ENCODE measurements around the gene DPH1.

DNA sequence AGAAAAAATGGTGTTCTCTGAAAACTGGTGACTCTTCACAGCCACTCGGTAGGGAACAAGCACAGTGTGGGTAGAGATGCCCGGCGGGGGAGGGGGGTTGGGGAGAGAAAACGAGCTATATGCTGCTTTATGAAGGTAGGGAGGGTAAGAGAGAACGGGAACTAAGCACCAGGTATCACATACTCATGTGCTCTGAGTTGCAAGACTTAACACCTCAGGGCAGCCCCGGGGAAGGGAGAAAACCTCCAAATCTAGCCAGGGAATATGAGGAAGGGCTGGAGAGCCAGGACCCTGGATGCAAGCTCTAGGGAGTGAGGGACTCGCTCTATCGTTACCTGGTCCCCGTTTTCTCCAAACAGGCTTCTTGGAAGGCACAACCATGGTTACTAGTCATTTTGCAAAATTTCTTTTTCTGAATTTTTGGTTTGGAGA is 60.3 kb downstream of the DPH1 start:
- TF ChIP-seq, protein P1, sequence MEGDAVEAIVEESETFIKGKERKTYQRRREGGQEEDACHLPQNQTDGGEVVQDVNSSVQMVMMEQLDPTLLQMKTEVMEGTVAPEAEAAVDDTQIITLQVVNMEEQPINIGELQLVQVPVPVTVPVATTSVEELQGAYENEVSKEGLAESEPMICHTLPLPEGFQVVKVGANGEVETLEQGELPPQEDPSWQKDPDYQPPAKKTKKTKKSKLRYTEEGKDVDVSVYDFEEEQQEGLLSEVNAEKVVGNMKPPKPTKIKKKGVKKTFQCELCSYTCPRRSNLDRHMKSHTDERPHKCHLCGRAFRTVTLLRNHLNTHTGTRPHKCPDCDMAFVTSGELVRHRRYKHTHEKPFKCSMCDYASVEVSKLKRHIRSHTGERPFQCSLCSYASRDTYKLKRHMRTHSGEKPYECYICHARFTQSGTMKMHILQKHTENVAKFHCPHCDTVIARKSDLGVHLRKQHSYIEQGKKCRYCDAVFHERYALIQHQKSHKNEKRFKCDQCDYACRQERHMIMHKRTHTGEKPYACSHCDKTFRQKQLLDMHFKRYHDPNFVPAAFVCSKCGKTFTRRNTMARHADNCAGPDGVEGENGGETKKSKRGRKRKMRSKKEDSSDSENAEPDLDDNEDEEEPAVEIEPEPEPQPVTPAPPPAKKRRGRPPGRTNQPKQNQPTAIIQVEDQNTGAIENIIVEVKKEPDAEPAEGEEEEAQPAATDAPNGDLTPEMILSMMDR (IDR thresholded peaks at IDR 0.05), result no peak
- TF ChIP-seq EP300 (IDR thresholded peaks at IDR 0.05) (no peak), POLR2A (IDR thresholded peaks at IDR 0.05) (no peak)
